IMR-90 (cell line): ENCODE data around the gene BUB1B.

ENCODE experiments used
- CHD1 ChIP-seq: IDR thresholded peaks from 2 replicates; pipeline ENCODE4 v1.6.1; 2012; ENCODE audit warnings: low read depth, low read length, improper control_type of control experiment
- MXI1 ChIP-seq: IDR thresholded peaks from 2 replicates; pipeline ENCODE4 v1.6.1; 2012; ENCODE audit warnings: low read depth, mild to moderate bottlenecking, low read length, moderate library complexity, borderline replicate concordance
- TF ChIP-seq, protein P1 (sequence below): conservative IDR thresholded peaks from 2 replicates; pipeline ENCODE4 v1.5.1; 2012; ENCODE audit warnings: mild to moderate bottlenecking, low read depth, low read length, improper control_type of control experiment

DNA sequence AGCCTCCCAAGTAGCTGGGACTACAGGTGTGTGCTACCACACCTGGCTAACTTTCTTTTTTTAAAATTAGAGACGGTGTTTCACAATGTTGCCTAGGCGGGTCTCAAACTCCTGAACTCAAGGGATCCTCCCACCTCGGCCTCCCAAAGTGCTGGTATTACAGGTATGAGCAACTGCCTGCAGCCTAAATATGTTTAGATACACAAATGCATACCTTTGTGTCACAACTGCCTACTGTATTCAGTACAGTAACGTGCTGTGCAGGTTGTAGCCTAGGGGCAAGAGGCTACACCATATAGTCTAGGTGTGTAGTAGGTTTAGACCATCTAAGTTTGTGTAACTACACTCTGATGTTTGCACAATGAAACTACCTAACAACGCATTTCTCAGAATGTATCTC, 68.4 kb downstream of the BUB1B start:
- TF ChIP-seq, protein P1, sequence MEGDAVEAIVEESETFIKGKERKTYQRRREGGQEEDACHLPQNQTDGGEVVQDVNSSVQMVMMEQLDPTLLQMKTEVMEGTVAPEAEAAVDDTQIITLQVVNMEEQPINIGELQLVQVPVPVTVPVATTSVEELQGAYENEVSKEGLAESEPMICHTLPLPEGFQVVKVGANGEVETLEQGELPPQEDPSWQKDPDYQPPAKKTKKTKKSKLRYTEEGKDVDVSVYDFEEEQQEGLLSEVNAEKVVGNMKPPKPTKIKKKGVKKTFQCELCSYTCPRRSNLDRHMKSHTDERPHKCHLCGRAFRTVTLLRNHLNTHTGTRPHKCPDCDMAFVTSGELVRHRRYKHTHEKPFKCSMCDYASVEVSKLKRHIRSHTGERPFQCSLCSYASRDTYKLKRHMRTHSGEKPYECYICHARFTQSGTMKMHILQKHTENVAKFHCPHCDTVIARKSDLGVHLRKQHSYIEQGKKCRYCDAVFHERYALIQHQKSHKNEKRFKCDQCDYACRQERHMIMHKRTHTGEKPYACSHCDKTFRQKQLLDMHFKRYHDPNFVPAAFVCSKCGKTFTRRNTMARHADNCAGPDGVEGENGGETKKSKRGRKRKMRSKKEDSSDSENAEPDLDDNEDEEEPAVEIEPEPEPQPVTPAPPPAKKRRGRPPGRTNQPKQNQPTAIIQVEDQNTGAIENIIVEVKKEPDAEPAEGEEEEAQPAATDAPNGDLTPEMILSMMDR, result no peak
- TF ChIP-seq MXI1, result no peak
- no peak for TF ChIP-seq CHD1
